Trophoblast cell (in vitro differentiated cells and primary cell): ENCODE data around the gene CLCN5.

Experiments
- DNase-seq, 2 donors: peaks; one replicate each; pipeline ENCODE4 v3.0.0-alpha.2; 2016
- H2AFZ ChIP-seq: 2 replicates; pipeline ENCODE4 v1.6.1; 2013; ENCODE audit warnings: low read length, moderate library complexity, mild to moderate bottlenecking; ENCODE audit not compliant: insufficient read depth, poor library complexity
- H2AK5ac ChIP-seq: 2 replicates; pipeline ENCODE4 v1.6.1; 2013; ENCODE audit warnings: mild to moderate bottlenecking, low read length
- H2BK120ac ChIP-seq: 2 replicates; pipeline ENCODE4 v1.6.1; 2013; ENCODE audit warnings: low read length, mild to moderate bottlenecking, moderate library complexity; ENCODE audit not compliant: insufficient read depth, poor library complexity
- H2BK12ac ChIP-seq: 2 replicates; pipeline ENCODE4 v1.6.1; 2013; ENCODE audit warnings: mild to moderate bottlenecking, low read length, moderate library complexity
- H2BK5ac ChIP-seq: 2 replicates; pipeline ENCODE4 v1.6.1; 2013; ENCODE audit warnings: low read length, low read depth, moderate library complexity, mild to moderate bottlenecking; ENCODE audit not compliant: poor library complexity
- H3K14ac ChIP-seq: 2 replicates; pipeline ENCODE4 v1.6.1; 2013; ENCODE audit warnings: mild to moderate bottlenecking, low read length
- H3K18ac ChIP-seq: 2 replicates; pipeline ENCODE4 v1.6.1; 2013; ENCODE audit warnings: mild to moderate bottlenecking, low read length
- H3K23ac ChIP-seq: 2 replicates; pipeline ENCODE4 v1.6.1; 2013; ENCODE audit warnings: low read length
- H3K27ac ChIP-seq: 2 replicates; pipeline ENCODE4 v1.5.1; 2013; ENCODE audit warnings: low read depth, mild to moderate bottlenecking, inconsistent platforms, low read length, moderate library complexity
- H3K27me3 ChIP-seq: 2 replicates; pipeline ENCODE4 v1.6.1; 2013; ENCODE audit warnings: inconsistent platforms, mild to moderate bottlenecking, low read length, moderate library complexity; ENCODE audit not compliant: insufficient read depth
- H3K36me3 ChIP-seq, 2 experiments: 1 replicate in 1 of 2; 2 replicates in 1 of 2; pipeline ENCODE4 v1.6.1; 2013; ENCODE audit warnings: low read length in 2 of 2, mild to moderate bottlenecking in 2 of 2, moderate library complexity in 1 of 2; ENCODE audit not compliant: insufficient read depth in 2 of 2, control insufficient read depth in 1 of 2
- H3K4ac ChIP-seq: 2 replicates; pipeline ENCODE4 v1.6.1; 2013; ENCODE audit warnings: low read depth, mild to moderate bottlenecking, low read length, moderate library complexity
- H3K4me1 ChIP-seq, 2 experiments: 1 replicate in 1 of 2; 2 replicates in 1 of 2; pipeline ENCODE4 v1.6.1; 2013; ENCODE audit warnings: low read length in 2 of 2, mild to moderate bottlenecking in 2 of 2, moderate library complexity in 1 of 2; ENCODE audit not compliant: insufficient read depth in 2 of 2, control insufficient read depth in 1 of 2
- H3K4me2 ChIP-seq: 2 replicates; pipeline ENCODE4 v1.6.1; 2013; ENCODE audit warnings: inconsistent platforms, mild to moderate bottlenecking, low read length, moderate library complexity
- H3K4me3 ChIP-seq: 2 replicates; pipeline ENCODE4 v1.5.1; 2013; ENCODE audit warnings: mild to moderate bottlenecking, low read depth, low read length, inconsistent platforms
- H3K79me1 ChIP-seq: one replicate; pipeline ENCODE4 v1.6.1; 2013; ENCODE audit warnings: low read length
- H3K79me2 ChIP-seq: 2 replicates; pipeline ENCODE4 v1.6.1; 2013; ENCODE audit warnings: low read length, mild to moderate bottlenecking; ENCODE audit not compliant: control insufficient read depth, insufficient read depth, poor library complexity
- H3K9ac ChIP-seq: 2 replicates; pipeline ENCODE4 v1.6.1; 2013; ENCODE audit warnings: mild to moderate bottlenecking, low read length
- H3K9me3 ChIP-seq: 2 replicates; pipeline ENCODE4 v1.6.1; 2013; ENCODE audit warnings: low read depth, mild to moderate bottlenecking, control low read depth, inconsistent platforms, low read length; ENCODE audit not compliant: insufficient read depth
- H4K12ac ChIP-seq: 2 replicates; pipeline ENCODE4 v1.6.1; 2013; ENCODE audit warnings: low read depth, mild to moderate bottlenecking, low read length, moderate library complexity
- H4K8ac ChIP-seq: 2 replicates; pipeline ENCODE4 v1.6.1; 2013; ENCODE audit warnings: low read depth, mild to moderate bottlenecking, low read length, moderate library complexity
- H4K91ac ChIP-seq: one replicate; pipeline ENCODE4 v1.6.1; 2013; ENCODE audit warnings: low read depth, mild to moderate bottlenecking, low read length, moderate library complexity
- WGBS: extraction: QIAGEN DNeasy Blood & Tissue Kit; methylation state at CpG from one replicate; pipeline ENCODE4 v1.1.7; 2013; ENCODE audit warnings: missing lambda C conversion rate; ENCODE audit not compliant: insufficient read length, insufficient coverage; ENCODE audit errors: extremely low coverage; 5-methylcytosine and 5-hydroxymethylcytosine counted together

Gene CLCN5

DNA sequence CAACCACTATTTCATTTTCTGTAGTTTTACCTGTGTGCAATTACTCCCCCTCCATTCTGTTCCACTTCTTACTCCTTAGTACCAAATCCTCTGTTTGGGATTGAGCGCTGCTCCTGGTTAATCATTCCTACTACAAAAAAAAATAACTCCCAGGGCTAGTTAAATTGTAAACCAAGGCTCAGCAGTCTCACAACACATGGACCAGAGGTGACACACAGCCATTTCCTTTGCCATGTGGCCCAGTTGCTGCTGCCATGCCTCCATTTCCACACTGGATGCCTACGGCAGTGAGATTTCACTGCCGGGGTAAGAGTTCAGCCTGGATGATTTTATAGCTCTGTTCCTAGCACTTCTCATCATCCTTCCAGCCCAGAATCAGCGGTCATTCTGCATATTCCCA, 171.2 kb downstream of the CLCN5 start:
- Histone ChIP-seq H2AK5ac (no peak overlapping the region), H4K91ac (no peak overlapping the region), H2BK12ac (no peak overlapping the region), H3K4me1 (peaks cover 0 to 4% of the 10 kb centered on the region in 2 experiments), H3K4ac (no peak overlapping the region), H4K12ac (no peak overlapping the region), H3K27ac (no peak overlapping the region), H3K27me3 (no peaks in the 10 kb centered on the region), H3K4me2 (no peak overlapping the region), H3K79me2 (no peaks in the 10 kb centered on the region), H2AFZ (no peak overlapping the region), H3K36me3 (peaks cover 5 to 12% of the 10 kb centered on the region in 2 experiments), H3K14ac (no peak overlapping the region), H3K23ac (no peak overlapping the region), H3K9ac (no peak overlapping the region), H2BK5ac (no peak overlapping the region), H4K8ac (no peak overlapping the region), H2BK120ac (no peak overlapping the region), H3K9me3 (no peaks in the 10 kb centered on the region), H3K18ac (no peak overlapping the region), H3K79me1 (no peaks in the 10 kb centered on the region), H3K4me3 (no peak overlapping the region)
- DNase-seq: no peak
- WGBS: no CpG with 5 or more reads among the region's 4 CpGs

GRCh38 chrX:50097071-50097470, 174.7 kb downstream of the CLCN5 start:
- Histone ChIP-seq H3K9ac (no peak overlapping the region), H3K18ac (no peak overlapping the region), H2BK5ac (no peak overlapping the region), H4K91ac (no peak overlapping the region), H3K27ac (no peak overlapping the region), H4K12ac (no peak overlapping the region), H3K36me3 (peaks cover 0 to 3% of the 10 kb centered on the region in 2 experiments), H3K4me1 (peaks cover 0 to 4% of the 10 kb centered on the region in 2 experiments), H3K4ac (no peak overlapping the region), H3K23ac (no peak overlapping the region), H4K8ac (no peak overlapping the region), H3K4me3 (no peak overlapping the region), H3K79me1 (peaks cover 7% of the 10 kb centered on the region), H3K9me3 (no peaks in the 10 kb centered on the region), H3K79me2 (no peaks in the 10 kb centered on the region), H3K14ac (no peak overlapping the region), H2BK12ac (no peak overlapping the region), H2AFZ (no peak overlapping the region), H2BK120ac (no peak overlapping the region), H3K4me2 (no peak overlapping the region), H3K27me3 (no peaks in the 10 kb centered on the region), H2AK5ac (no peak overlapping the region)
- no peak for DNase-seq
- no CpG with 5 or more reads among the region's 4 CpGs for WGBS

DNA sequence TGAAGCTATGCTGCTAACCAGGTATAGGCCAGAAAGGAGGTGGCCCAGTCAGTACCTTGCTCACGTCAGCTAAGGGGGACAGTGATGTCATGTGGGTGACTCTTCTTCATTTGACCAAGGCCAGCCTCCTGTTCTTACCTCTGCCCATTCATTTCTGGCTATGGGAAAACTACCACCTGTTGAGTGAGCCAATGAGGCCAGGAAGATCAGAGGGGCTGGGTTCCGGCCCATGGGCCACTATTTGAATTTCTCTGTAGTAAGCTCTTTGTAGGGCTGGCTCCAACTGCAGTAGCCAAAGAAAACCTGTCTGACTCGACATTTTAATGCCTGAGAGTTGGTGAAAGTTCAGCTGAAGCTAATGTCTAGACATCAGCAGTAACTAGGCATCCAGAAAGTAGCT, 175.8 kb downstream of the CLCN5 start:
- H2BK120ac ChIP-seq: no peak overlapping the region
- H3K23ac ChIP-seq: no peak overlapping the region
- H3K9me3 ChIP-seq: no peaks in the 10 kb centered on the region
- no peak overlapping the region for H3K9ac ChIP-seq
- H2BK12ac ChIP-seq: no peak overlapping the region
- H2AFZ ChIP-seq: no peak overlapping the region
- no peaks in the 10 kb centered on the region for H3K79me2 ChIP-seq
- no peak overlapping the region for H3K27ac ChIP-seq
- no peak overlapping the region for H3K14ac ChIP-seq
- H4K8ac ChIP-seq: no peak overlapping the region
- no peak overlapping the region for H4K12ac ChIP-seq
- WGBS: no CpG with 5 or more reads among the region's 3 CpGs
- no peak overlapping the region for H2AK5ac ChIP-seq
- no peak overlapping the region for H2BK5ac ChIP-seq
- H3K18ac ChIP-seq: no peak overlapping the region
- H3K4ac ChIP-seq: no peak overlapping the region
- H3K36me3 ChIP-seq: peaks cover 0 to 3% of the 10 kb centered on the region in 2 experiments
- no peaks in the 10 kb centered on the region for H3K27me3 ChIP-seq
- no peak overlapping the region for H3K4me2 ChIP-seq
- H3K4me3 ChIP-seq: no peak overlapping the region
- H3K79me1 ChIP-seq: peaks cover 10% of the 10 kb centered on the region
- H3K4me1 ChIP-seq: peaks cover 0 to 4% of the 10 kb centered on the region in 2 experiments
- H4K91ac ChIP-seq: peak overlapping the region; percentile 51
- DNase-seq: no peak

- Histone ChIP-seq H3K36me3 (peaks cover 0 to 1% of the 10 kb centered on the region in 2 experiments), H3K9ac (no peak overlapping the region), H3K79me1 (peaks cover 10% of the 10 kb centered on the region), H3K23ac (no peak overlapping the region), H2BK120ac (no peak overlapping the region), H3K9me3 (no peaks in the 10 kb centered on the region), H3K27me3 (no peaks in the 10 kb centered on the region), H3K4me1 (peaks cover 0 to 4% of the 10 kb centered on the region in 2 experiments), H4K12ac (no peak overlapping the region), H4K8ac (no peak overlapping the region), H3K18ac (no peak overlapping the region), H2BK5ac (no peak overlapping the region), H3K4ac (no peak overlapping the region), H2AK5ac (no peak overlapping the region), H3K27ac (no peak overlapping the region), H3K4me3 (no peak overlapping the region), H3K4me2 (no peak overlapping the region), H3K14ac (no peak overlapping the region), H2AFZ (no peak overlapping the region), H4K91ac (peak overlapping the region; percentile 35), H2BK12ac (no peak overlapping the region), H3K79me2 (no peaks in the 10 kb centered on the region)
- DNase-seq: no peak
- no CpG with 5 or more reads among the region's 5 CpGs for WGBS
Observed at GRCh38 chrX:50098749-50099148, 176.4 kb downstream of the CLCN5 start.
